ENCODE data around the gene GAS2L1. TPM values are rescaled to one million over a fixed set of nuclear protein-coding genes. Genes with fewer than 3 reads are reported as not detected.
A peak's percentile ranks its signal among the peaks of the same experiment; 100 is the strongest.

The GAS2L1 gene
- total and polyA plus RNA-seq, 11 donors, result 12.0 to 48.3 (median 18.0) TPM

GRCh38 chr22:29265305-29265704 is 41.1 kb upstream of the GAS2L1 start:
- TF ChIP-seq POLR2A (IDR thresholded peaks at IDR 0.05) (no peak), CTCF (IDR thresholded peaks at IDR 0.05) (no peak)
- H3K9me3 ChIP-seq, result no peaks in the 10 kb centered on the region
- H3K4me1 ChIP-seq, result peaks cover 0 to 34% (median 24%) of the 10 kb centered on the region in 12 donors
- intact Hi-C loops (cut with DNase I), result loop anchor here in 1 of 10 donors (5.0 kb wide), 1 partner anchor 42 kb away; the partner anchor contains the start of gene GAS2L1
- WGBS, 4 donors, result 92 to 93% (median 92%) methylated on average over 3 to 7 of the region's 7 CpGs
- ATAC-seq (no peak), DNase-seq (peak in 1 of 5 donors; percentile 24)
- no peak overlapping the region for H3K27ac ChIP-seq
- peaks cover 0 to 33% (median 23%) of the 10 kb centered on the region in 9 donors for H3K36me3 ChIP-seq
- no peak overlapping the region for H3K4me3 ChIP-seq
- H3K27me3 ChIP-seq, result no peaks in the 10 kb centered on the region

- intact Hi-C loops (cut with DNase I), result loop anchor here in 1 of 10 donors (5.0 kb wide), 1 partner anchor 41 kb away; the partner anchor contains the start of gene GAS2L1
- ATAC-seq (no peak), DNase-seq (no peak)
- peak overlapping the region in 1 of 12 donors; percentile 78 for H3K4me3 ChIP-seq
- WGBS, 4 donors, result 60 to 70% (median 63%) methylated on average over 3 to 4 of the region's 4 CpGs
- peaks cover 0 to 41% (median 29%) of the 10 kb centered on the region in 12 donors for H3K4me1 ChIP-seq
- no peaks in the 10 kb centered on the region for H3K27me3 ChIP-seq
- H3K36me3 ChIP-seq, result peaks cover 0 to 37% (median 23%) of the 10 kb centered on the region in 9 donors
- TF ChIP-seq POLR2A (IDR thresholded peaks at IDR 0.05), result no peak
- no peak for TF ChIP-seq CTCF (IDR thresholded peaks at IDR 0.05)
- no peaks in the 10 kb centered on the region for H3K9me3 ChIP-seq
- peak overlapping the region in 2 of 12 donors; percentile 99 to 100 for H3K27ac ChIP-seq
Measured at GRCh38 chr22:29265929-29266328, 40.5 kb upstream of the GAS2L1 start.

- Histone ChIP-seq H3K27ac (peak overlapping the region; percentile 97 to 100 (median 99)), H3K27me3 (no peaks in the 10 kb centered on the region), H3K4me1 (peaks cover 0 to 49% (median 37%) of the 10 kb centered on the region in 12 donors), H3K36me3 (peaks cover 0 to 41% (median 23%) of the 10 kb centered on the region in 9 donors), H3K9me3 (no peaks in the 10 kb centered on the region), H3K4me3 (peak overlapping the region; percentile 78 to 99 (median 92))
- TF ChIP-seq CTCF (IDR thresholded peaks at IDR 0.05) (no peak), POLR2A (IDR thresholded peaks at IDR 0.05) (no peak)
- DNase-seq (no peak), ATAC-seq (no peak)
- WGBS, 4 donors, result 18 to 20% (median 19%) methylated on average over 12 to 13 of the region's 13 CpGs
- intact Hi-C loops (cut with DNase I), result loop anchor here in 1 of 10 donors (5.0 kb wide), 1 partner anchor 40 kb away; the partner anchor contains the start of gene GAS2L1
Measured at GRCh38 chr22:29266564-29267461, 39.6 kb upstream of the GAS2L1 start.

GRCh38 chr22:29267462-29267857 is 39.0 kb upstream of the GAS2L1 start:
- DNase-seq, result no peak
- Histone ChIP-seq H3K36me3 (peaks cover 0 to 47% (median 28%) of the 10 kb centered on the region in 9 donors), H3K27me3 (no peaks in the 10 kb centered on the region), H3K27ac (peak overlapping the region; percentile 97 to 100 (median 99)), H3K4me1 (peaks cover 0 to 56% (median 44%) of the 10 kb centered on the region in 12 donors), H3K9me3 (no peaks in the 10 kb centered on the region), H3K4me3 (peak overlapping the region; percentile 78 to 99 (median 92))
- TF ChIP-seq POLR2A (IDR thresholded peaks at IDR 0.05) (no peak), CTCF (IDR thresholded peaks at IDR 0.05) (no peak)
- intact Hi-C loops (cut with DNase I), result loop anchor here in 1 of 10 donors (5.0 kb wide), 1 partner anchor 40 kb away; the partner anchor contains the start of gene GAS2L1
- 0 to 1% (median 0%) methylated on average over 25 to 32 of the region's 32 CpGs for WGBS, 4 donors
- ATAC-seq, result no peak

Measured in heart left ventricle (tissue), 16 donors.